SW 1271 (cell line): ENCODE results near the gene RPL22.

Experiments
- DNase-seq, 2 experiments: peaks; one replicate each; lab custom pipeline; 2025; lab: John Stamatoyannopoulos, UW

Gene RPL22

DNA sequence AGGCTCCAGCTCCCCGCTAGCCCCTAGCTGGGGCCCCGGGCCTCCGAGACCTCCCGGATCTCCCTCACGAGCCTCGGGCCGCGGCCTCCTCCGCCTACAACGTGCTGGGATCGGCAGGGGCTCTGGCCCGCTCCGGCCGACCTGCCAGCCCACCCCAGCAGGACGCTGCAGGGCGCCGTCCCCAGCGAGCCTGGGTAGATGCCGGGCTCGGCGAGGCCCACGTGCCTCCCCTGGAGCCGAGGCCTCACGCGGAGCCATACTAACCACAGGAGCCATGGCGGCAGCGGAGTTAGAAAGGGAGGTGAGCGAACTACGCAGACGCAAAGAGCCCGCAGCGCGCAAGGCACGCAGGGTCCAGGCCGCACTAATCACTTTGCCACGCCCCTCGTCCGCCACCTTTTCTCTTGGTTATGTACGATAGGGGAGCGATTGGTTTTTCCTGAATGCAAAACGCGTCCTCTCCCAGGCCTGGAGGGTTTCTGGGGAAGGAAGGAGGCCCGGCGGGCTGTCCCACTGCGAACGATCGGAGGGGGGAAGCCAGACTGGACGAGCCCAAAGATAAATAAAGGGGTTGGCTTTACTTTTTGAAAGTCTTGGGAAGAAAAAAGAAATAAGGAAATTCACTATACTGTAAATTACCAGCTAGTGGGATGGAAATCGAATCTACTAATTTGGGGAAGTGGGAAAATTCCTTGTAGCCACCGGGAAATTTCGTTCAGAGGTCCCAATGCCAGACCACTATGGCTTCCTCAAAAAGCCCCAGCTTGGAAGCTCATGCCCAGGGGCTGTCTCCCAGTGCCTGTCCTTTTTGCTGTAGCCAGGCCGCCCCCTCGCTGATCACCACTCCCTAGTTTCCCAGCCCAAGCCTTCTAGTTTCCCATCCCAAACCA, at the start of gene RPL22:
TSS of gene RPL22 (minus strand) at position 298 of the 890 bp plus-strand sequence. CDS start at position 276, 22 bp downstream.
- peak; percentile 89 to 96 for DNase-seq

DNA sequence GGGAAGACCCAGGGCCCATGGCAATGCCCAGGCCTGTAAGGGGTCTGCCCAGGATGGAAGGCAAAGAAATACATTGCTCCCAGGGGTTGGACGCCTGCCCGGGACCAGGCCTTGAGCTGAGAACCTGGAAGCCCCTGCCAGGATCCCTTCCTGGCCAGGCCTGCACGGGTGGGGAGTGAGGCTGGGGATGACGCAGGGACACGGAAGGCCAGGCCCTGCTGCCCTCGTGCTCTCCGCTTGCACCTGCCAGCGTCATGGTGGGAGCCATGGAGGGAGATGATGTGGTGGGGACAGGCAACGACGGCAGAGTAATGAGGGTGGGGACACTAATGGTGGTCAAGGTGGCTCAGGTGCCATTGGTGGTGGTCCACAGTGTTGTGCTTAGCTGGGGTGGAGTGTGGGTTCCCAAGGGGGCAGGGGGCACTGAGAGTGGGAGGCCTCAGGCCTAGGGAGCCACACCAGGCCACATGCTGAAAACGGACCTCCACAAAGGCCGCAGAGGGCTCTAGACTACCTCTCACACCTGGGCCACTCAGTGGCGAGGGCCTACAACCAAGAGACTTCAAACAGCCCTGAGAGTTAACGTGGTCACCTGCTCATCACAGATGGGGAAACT, 48.9 kb upstream of the RPL22 start:
- no peak for DNase-seq

GRCh38 chr1:6247651-6248050, 48.3 kb upstream of the RPL22 start:
- no peak for DNase-seq

GRCh38 chr1:6246497-6247467, 47.4 kb upstream of the RPL22 start:
- DNase-seq = peak; percentile 36 to 52

DNA sequence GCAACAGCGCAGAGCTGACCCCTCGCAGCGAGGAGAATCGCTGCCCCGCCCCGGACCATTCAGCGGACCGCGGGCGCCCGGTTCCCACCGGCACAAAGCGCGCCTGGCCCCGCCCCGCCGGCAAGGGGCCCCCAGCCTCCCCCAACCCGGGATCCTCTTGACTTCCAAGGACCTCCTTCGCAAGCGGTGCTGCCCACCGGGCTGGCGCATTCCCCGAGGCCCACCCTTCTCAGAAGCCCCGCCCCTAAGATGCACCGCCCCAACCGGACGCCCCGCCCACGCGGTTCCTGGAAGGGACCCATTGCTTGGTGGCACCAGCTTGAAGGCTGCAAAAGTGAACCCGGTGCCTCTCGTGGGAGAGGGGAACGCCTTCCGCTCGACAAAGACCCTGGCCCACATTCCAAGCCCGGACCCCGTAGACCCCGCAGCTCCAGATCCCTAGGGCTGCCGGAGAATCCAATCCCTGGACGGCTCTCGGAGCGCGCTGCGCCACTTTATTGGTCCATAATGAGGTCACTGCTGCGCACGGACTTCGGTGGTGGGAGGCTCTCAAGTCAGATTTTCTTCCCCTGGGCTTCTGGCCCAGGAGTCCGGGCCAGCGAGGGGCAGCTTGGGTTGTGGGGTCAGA, 46.6 kb upstream of the RPL22 start:
- peak; percentile 26 for DNase-seq

- peak in 1 of 2 experiments; percentile 64 for DNase-seq
These were observed 45.9 kb upstream of the RPL22 start for GRCh38 chr1:6245086-6245868.

GRCh38 chr1:6244401-6245049, 45.1 kb upstream of the RPL22 start:
- no peak for DNase-seq

GRCh38 chr1:6243993-6244392, 44.6 kb upstream of the RPL22 start, which contains the start of gene HES3:
HES3 (plus strand) TSS chr1:6244179; CDS start chr1:6244366, 187 bp downstream.
- no peak for DNase-seq

- DNase-seq = no peak
These were observed 43.8 kb upstream of the RPL22 start for GRCh38 chr1:6243053-6243834.

DNA sequence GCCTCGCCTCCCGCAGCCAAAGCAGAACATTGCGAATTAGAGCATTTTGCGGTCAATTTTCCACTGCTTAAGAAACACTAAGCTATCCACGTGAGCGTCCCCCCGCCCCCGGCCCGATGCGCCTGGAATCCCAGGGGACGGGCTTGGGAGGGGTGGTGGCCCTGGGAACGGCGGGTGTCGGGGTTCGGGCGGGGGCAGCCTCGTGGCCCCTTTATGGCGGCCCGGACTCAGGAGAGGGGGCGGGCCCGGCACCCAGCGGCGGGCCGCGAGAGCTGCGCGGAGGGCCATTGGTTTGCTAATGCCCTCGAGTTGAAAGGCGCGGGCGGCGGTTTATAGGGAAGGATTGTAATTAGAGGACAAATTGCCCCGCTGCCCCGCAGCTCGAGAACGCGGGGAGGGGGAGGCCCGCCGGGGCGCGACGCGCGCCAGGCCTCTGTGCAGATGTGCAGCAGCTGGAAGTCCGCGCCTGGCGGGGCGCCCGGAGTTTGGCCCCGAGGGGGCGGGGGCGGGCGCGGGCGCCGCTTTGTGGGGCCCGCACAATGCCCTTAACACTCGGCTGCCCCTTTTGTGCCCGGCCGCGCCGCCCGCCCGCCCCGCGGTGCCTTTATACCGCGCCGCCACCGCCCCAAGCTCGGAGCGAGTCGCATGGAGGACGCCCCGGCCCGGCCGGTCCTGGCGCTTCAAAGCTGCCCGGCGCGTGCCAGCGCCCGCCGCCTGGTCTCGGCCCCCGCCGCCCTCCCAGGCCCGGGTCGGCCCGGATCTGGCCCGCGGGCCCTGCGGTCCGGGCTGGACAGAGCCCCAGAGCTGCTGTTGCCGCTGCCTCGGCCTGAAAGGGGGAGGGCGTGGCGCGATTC, 42.7 kb upstream of the RPL22 start:
- DNase-seq = no peak

GRCh38 chr1:6241107-6241886, 41.9 kb upstream of the RPL22 start:
- no peak for DNase-seq

GRCh38 chr1:6239950-6240768, 40.8 kb upstream of the RPL22 start:
- no peak for DNase-seq

DNA sequence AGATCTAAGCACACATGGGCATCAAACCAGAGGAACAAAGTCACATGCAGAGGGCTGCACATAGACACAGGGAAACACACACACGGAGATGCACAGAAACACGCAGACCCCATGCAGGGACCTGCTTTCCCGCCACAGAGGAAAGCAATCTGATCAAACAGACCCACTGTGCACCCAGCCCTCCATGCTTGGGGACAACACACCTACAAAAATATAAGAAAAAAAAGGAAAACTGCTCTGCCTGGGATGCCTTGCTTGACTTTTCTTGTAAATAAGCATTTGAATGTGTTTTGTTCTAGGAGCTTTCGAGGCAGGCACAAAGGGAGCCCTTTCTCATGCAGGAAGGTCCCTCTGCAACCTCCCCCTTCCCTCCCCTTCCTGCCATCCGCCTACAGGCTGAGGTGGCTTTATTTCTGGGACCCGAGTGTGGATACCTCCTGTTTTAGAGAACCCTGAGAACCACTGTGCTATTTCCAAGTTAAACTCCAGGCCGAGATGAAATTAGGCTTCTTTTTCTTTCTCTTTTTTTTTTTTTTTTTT, 39.9 kb upstream of the RPL22 start:
- no peak for DNase-seq

DNA sequence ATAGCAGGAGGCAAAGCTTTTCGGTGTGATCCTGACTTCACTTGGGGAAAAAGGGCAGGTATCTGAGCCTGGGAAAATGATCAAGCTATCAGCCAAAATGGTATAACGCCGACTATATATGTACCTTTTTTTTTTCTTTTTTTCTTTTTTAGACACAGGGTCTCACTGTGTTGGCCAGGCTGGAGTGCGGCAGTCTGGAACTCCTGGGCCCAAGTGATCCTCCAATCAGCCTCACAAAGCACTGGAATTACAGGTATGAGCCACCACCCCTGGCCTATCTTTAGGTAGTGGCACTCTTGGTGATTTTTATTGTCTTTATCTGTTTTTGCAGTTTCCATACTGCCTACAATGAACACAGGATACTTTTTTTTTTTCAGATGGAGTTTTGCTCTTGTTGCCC, 37.7 kb upstream of the RPL22 start:
- DNase-seq = no peak

DNA sequence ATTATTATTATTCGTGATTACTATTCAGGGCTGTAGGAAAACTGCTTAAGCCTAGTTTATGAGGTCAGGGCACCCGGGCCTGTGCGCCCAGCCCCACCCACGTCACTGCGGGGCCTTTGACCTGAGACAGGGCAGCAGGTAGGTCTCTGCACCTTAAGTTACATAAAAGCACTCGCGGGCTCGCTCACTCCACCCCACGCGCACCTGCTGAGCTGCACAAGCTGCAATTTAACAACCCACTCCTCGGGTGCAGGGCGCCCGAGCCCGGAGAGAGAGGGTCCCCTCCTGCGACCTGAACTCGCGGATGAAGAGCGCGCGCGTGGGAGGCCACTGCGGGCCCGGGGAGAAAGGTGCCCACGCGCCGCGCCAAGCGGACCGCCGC, 35.9 kb upstream of the RPL22 start:
- no peak for DNase-seq

- no peak for DNase-seq
These were observed 35.3 kb upstream of the RPL22 start for GRCh38 chr1:6234502-6235295.
